SJCRH30 (cell line): Measurements from ENCODE around the gene ZBTB38. TPM values are rescaled to one million over a fixed set of nuclear protein-coding genes. Genes with fewer than 3 reads are reported as not detected.

Source experiments
- DNase-seq, 2 experiments: peaks; one replicate each; pipeline ENCODE4 v3.0.0-alpha.2; 2015 to 2020
- H3K27ac ChIP-seq: fragments of 250-450 bp; sonication (Bioruptor Pico); 2 replicates; pipeline ENCODE4 v1.5.1; 2020; ENCODE audit warnings: mild to moderate bottlenecking, moderate library complexity
- H3K27me3 ChIP-seq: fragments of 250-450 bp; sonication (Bioruptor Pico); 2 replicates; pipeline ENCODE4 v1.5.1; 2020; ENCODE audit warnings: mild to moderate bottlenecking, moderate library complexity
- H3K36me3 ChIP-seq: fragments of 250-450 bp; sonication (Bioruptor Pico); 2 replicates; pipeline ENCODE4 v1.5.1; 2020; ENCODE audit warnings: mild to moderate bottlenecking, moderate library complexity
- H3K4me1 ChIP-seq: fragments of 250-450 bp; sonication (Bioruptor Pico); 2 replicates; pipeline ENCODE4 v1.5.1; 2020; ENCODE audit warnings: mild to moderate bottlenecking, moderate library complexity
- H3K4me3 ChIP-seq: fragments of 250-450 bp; sonication (Bioruptor Pico); 2 replicates; pipeline ENCODE4 v1.5.1; 2020; ENCODE audit warnings: mild to moderate bottlenecking, moderate library complexity
- H3K9me3 ChIP-seq: fragments of 250-450 bp; sonication (Bioruptor Pico); replicated peaks from 2 replicates; pipeline ENCODE4 v1.5.1; 2020; ENCODE audit warnings: mild to moderate bottlenecking, moderate library complexity
- total RNA-seq: library from RNA; depleted of rRNA; stranded (reverse); fragments of >200 nt; shearing (Covaris generic); gene quantifications from 2 replicates; pipeline ENCODE4 v1.2.3, GENCODE V29; 2014; rRNA removed

Gene ZBTB38, protein sequence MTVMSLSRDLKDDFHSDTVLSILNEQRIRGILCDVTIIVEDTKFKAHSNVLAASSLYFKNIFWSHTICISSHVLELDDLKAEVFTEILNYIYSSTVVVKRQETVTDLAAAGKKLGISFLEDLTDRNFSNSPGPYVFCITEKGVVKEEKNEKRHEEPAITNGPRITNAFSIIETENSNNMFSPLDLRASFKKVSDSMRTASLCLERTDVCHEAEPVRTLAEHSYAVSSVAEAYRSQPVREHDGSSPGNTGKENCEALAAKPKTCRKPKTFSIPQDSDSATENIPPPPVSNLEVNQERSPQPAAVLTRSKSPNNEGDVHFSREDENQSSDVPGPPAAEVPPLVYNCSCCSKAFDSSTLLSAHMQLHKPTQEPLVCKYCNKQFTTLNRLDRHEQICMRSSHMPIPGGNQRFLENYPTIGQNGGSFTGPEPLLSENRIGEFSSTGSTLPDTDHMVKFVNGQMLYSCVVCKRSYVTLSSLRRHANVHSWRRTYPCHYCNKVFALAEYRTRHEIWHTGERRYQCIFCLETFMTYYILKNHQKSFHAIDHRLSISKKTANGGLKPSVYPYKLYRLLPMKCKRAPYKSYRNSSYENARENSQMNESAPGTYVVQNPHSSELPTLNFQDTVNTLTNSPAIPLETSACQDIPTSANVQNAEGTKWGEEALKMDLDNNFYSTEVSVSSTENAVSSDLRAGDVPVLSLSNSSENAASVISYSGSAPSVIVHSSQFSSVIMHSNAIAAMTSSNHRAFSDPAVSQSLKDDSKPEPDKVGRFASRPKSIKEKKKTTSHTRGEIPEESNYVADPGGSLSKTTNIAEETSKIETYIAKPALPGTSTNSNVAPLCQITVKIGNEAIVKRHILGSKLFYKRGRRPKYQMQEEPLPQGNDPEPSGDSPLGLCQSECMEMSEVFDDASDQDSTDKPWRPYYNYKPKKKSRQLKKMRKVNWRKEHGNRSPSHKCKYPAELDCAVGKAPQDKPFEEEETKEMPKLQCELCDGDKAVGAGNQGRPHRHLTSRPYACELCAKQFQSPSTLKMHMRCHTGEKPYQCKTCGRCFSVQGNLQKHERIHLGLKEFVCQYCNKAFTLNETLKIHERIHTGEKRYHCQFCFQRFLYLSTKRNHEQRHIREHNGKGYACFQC (N-terminal part only)
- total RNA-seq, result 36.1 and 36.4 TPM in 2 replicates

- Histone ChIP-seq H3K9me3 (no peaks in the 10 kb centered on the region), H3K4me1 (peaks cover 35% of the 10 kb centered on the region), H3K27ac (peak within 1 kb of the TSS; percentile 97), H3K36me3 (peaks cover 12% of the 10 kb centered on the region), H3K4me3 (peak within 1 kb of the TSS; percentile 56), H3K27me3 (no peaks in the 10 kb centered on the region)
- DNase-seq, result peak; percentile 97 to 98
These were observed at the start of gene ZBTB38 for GRCh38 chr3:141368062-141368924. TSS of gene ZBTB38 (plus strand) at chr3:141368504. CDS start at chr3:141442389, 73,885 bp downstream.

DNA sequence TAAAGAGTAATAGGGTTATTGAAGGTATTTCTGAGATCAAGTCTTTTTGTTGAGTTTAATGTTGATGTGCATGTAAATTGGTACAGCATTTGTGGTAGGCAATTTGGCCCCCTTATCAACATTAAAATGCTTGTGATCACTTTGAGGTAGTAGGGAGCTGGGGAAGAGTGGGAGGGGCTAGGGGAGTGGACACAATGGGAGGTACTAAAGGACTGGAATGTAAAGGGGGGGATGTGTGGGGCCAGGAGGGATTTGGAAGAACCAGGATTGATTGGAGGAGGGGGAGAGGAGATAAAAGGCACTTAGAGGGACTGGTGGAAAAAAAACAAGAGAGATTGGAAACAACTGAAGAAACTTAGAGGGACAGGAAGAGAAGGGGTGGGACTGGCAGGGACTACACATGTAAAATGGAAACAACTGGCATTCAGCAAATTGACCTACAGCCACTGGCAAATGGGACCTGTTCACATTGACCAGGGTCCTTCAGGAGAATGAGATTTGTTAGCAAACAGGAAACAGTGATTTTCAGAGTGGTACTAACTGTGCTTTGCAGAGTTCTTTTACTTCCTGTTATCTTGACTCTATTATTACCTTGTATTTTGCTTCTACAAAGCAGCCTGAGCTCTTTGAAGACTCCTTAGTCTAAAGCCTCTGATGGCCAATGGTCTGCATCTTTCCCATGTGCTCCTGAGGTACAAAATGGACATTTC is 47.8 kb upstream of the ZBTB38 start:
- Histone ChIP-seq H3K36me3 (no peaks in the 10 kb centered on the region), H3K4me3 (no peak overlapping the region), H3K27ac (no peak overlapping the region), H3K4me1 (no peaks in the 10 kb centered on the region), H3K9me3 (no peaks in the 10 kb centered on the region), H3K27me3 (no peaks in the 10 kb centered on the region)
- no peak for DNase-seq

GRCh38 chr3:141321109-141321497 is 47.2 kb upstream of the ZBTB38 start:
- H3K4me3 ChIP-seq, result no peak overlapping the region
- H3K9me3 ChIP-seq, result no peaks in the 10 kb centered on the region
- H3K27me3 ChIP-seq, result no peaks in the 10 kb centered on the region
- no peak for DNase-seq
- no peaks in the 10 kb centered on the region for H3K36me3 ChIP-seq
- H3K27ac ChIP-seq, result no peak overlapping the region
- H3K4me1 ChIP-seq, result no peaks in the 10 kb centered on the region

DNA sequence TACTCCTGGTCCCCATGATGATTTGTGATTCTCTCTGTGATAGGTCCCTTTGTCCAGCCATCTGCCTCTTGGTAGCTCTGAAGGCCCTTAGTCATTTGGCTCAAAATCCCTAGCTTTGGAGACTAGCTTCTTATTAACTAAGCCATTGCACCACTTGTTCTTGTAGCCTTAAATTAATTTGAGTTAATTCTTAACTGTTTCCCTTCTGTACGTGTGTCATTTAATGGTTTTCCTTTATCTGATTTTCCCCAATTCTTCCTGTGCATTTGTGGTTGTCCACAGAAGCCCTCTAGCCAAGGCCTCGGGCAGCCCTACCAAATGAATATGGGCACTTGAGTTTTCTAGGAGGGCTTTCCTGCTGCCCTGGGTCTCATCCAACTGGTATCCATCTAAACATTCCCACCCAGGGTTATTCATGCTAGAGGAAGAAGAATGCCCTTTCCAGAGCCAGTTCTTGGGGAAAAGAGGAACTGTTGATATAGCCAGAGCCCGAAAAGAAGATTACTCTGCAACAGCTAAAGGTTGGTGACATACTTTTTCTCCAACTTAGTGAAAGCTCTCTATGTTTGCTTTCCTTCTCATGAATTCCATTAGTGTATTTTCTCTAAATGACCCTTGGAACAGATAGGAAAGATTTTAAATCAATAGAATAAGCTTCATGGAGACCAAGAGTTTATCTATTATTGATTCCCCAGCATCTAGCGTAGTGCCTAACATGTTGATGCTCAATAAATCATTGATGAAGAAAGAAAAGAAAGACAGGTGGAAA is 44.2 kb upstream of the ZBTB38 start:
- Histone ChIP-seq H3K4me1 (no peaks in the 10 kb centered on the region), H3K9me3 (no peaks in the 10 kb centered on the region), H3K27ac (no peak overlapping the region), H3K36me3 (no peaks in the 10 kb centered on the region), H3K4me3 (no peak overlapping the region), H3K27me3 (no peaks in the 10 kb centered on the region)
- no peak for DNase-seq

DNA sequence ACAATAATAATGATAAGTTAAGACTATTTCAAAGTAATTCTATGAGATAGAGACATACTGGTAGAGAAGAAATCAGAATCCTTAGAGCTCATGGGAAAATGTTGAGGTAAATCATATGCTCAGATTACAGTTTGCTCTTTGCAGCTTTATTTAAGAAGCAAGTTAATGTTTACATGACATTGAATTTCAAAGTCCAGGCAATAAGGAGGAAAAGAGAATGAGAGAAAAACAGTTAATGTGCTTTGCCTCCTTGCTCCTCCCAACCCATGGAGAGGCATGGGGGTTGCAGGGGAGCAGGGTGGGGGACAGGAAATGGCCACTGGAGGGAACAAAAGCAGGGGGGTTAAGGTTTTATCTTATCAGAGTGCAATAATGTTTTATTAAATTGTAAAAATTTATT is 42.2 kb upstream of the ZBTB38 start:
- H3K36me3 ChIP-seq, result no peaks in the 10 kb centered on the region
- no peak overlapping the region for H3K27ac ChIP-seq
- H3K4me3 ChIP-seq, result no peak overlapping the region
- no peaks in the 10 kb centered on the region for H3K4me1 ChIP-seq
- no peaks in the 10 kb centered on the region for H3K9me3 ChIP-seq
- no peak for DNase-seq
- no peaks in the 10 kb centered on the region for H3K27me3 ChIP-seq

- Histone ChIP-seq H3K4me1 (no peaks in the 10 kb centered on the region), H3K27ac (no peak overlapping the region), H3K4me3 (no peak overlapping the region), H3K36me3 (no peaks in the 10 kb centered on the region), H3K27me3 (no peaks in the 10 kb centered on the region), H3K9me3 (no peaks in the 10 kb centered on the region)
- no peak for DNase-seq
These were observed 41.7 kb upstream of the ZBTB38 start for GRCh38 chr3:141326626-141327025.

DNA sequence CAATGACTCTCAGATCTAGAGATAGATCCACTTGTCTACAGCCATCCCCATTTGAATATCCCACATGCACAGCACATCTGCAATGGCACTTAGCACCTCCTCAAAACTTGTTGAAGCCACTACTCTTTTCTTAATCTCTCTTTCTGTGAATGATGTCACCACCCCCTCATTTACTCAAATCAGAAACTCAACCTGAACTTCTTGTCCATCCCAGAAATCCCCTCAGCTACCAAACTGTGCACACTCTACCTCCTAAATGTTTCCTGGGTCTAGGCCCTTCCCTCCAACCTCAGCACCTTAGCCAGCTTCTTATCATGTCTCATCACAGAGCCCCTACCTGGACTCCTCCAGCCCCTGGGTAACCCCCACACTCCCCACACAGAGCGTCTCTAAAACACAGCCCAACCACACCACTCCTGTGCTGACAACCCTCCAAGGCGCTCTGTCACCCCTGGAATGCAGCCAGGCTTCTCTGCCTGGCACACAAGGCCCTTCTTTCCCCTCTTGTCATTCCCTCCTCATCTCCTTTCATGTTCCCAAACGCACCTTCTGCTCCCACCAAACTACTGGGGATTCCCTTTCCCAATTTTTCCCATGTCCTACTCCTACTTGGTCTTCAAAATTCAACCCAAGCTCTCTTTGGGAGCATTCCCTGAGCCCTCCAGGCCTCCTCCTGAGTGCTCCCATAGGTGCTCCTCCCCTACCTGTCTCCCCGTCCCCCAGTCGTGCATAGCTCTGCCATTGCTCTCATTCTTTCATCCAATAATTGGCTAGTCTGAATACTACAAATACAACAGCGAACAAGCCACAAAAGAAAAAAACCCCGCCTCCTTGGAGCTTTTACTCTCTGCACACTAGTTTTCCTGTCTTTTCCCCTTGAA is 39.8 kb upstream of the ZBTB38 start:
- Histone ChIP-seq H3K9me3 (no peaks in the 10 kb centered on the region), H3K36me3 (no peaks in the 10 kb centered on the region), H3K27me3 (no peaks in the 10 kb centered on the region), H3K4me3 (no peak overlapping the region), H3K4me1 (no peaks in the 10 kb centered on the region), H3K27ac (no peak overlapping the region)
- DNase-seq, result no peak

- no peaks in the 10 kb centered on the region for H3K27me3 ChIP-seq
- no peak overlapping the region for H3K27ac ChIP-seq
- H3K9me3 ChIP-seq, result no peaks in the 10 kb centered on the region
- no peak for DNase-seq
- H3K36me3 ChIP-seq, result no peaks in the 10 kb centered on the region
- H3K4me3 ChIP-seq, result no peak overlapping the region
- H3K4me1 ChIP-seq, result no peaks in the 10 kb centered on the region
These were observed 38.1 kb upstream of the ZBTB38 start for GRCh38 chr3:141330235-141330634.

DNA sequence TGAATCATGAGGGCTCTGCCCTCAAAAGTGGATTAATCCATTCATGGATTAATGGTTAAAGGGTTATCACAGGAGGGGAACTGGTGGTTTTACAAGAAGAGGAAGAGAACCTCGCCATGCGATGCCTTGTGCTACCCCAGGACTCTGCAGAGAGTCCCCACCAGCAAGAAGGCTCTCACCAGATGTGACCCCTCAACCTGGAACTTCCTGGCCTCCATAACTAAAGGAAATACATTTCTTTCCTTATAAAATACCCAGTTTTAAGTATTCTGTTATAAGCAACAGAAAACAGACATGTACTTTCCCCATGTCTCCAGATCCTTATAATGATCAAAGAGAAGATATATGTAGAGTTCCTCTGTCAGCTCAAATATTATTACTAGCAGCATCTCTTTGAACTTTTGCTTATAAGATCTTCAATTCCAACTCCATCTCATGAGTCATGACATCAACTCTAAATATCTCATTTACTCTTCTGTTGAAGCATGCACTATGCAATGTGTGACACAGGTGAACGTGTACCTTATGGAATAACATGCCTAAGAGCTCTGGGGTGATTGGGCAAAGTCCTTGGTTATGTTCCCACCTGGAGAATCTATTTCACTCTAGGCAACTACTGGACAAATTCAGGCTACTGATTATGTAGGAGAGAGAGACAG is 37.5 kb upstream of the ZBTB38 start:
- Histone ChIP-seq H3K27ac (no peak overlapping the region), H3K36me3 (no peaks in the 10 kb centered on the region)
- DNase-seq, result no peak

DNA sequence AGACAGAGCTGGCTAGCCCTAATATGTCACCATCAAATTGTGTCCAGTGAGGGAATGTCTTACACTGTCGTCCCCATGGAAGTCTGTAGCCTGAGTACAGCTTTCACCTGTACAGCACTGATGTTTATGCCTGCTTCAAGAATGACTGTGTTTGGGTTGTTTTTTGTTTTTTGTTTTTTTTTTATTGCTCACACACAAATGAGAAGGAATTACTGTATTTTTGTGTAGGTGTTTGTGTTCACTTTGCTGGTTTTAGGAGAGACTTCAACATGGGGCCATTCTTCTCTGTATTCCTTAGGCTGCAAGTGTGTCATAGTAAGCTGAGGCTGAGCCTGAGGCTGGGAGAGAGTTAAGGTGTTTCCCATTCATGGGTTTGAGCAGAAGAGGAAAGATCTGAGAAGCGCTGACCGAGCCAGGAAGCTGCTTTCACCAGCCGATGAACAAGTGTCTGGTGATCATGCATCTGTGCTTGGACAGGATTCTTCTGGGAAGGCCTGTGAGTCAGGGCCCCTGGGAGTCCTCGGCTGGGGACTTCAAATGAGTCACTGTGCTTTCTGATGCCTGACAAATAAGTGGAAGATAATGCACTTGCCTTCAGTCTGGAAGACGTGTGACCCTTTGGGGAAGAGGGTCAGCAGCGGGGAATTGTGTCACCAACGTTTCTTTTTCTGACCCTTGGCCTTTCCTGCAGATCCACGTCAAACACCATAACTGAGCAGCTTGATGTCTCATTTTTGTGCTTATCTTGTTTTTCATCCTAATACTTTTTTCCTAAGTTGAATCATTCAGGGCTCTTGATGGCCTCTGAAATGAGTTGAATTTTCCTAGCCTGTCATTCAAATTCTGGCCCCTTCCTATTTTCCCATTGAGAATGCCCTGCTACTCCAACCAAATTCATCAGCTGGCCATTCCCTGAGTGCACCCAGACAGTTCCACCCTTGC is 36.7 kb upstream of the ZBTB38 start:
- DNase-seq, result peak; percentile 34 to 41
- Histone ChIP-seq H3K27ac (no peak overlapping the region), H3K9me3 (no peaks in the 10 kb centered on the region)

More for the DNA sequence above, 37.5 kb upstream of the ZBTB38 start:
- H3K4me1 ChIP-seq, result no peaks in the 10 kb centered on the region
- no peaks in the 10 kb centered on the region for H3K27me3 ChIP-seq
- H3K9me3 ChIP-seq, result no peaks in the 10 kb centered on the region
- no peak overlapping the region for H3K4me3 ChIP-seq

DNA sequence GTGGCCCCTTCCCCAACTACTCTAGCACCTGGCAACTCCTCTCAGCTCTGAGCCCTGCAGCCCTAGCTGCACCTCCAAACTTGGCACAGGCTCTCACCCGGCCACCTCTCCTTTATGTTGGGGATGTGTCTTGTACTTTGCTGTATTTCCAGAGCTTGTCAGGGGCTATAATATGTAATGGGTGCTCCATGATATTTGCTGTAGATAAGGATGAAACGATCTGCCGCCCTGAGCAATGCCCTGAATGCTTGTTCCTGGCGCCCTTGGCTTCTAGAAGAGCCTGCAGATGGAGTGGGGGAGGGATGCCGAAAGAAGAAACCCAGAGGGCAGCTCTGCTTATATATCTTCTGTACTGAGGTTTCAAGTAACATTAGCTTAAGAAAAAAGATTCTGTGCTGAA is 35.9 kb upstream of the ZBTB38 start:
- Histone ChIP-seq H3K27ac (no peak overlapping the region), H3K9me3 (no peaks in the 10 kb centered on the region), H3K36me3 (no peaks in the 10 kb centered on the region), H3K4me3 (no peak overlapping the region), H3K27me3 (no peaks in the 10 kb centered on the region), H3K4me1 (peaks cover 7% of the 10 kb centered on the region; the same call in 1 of the 2 replicates)
- no peak for DNase-seq

More for the DNA sequence above, 36.7 kb upstream of the ZBTB38 start:
- no peak overlapping the region for H3K4me3 ChIP-seq
- H3K27me3 ChIP-seq, result no peaks in the 10 kb centered on the region
- H3K4me1 ChIP-seq, result no peaks in the 10 kb centered on the region
- H3K36me3 ChIP-seq, result no peaks in the 10 kb centered on the region
